RWPE1 (cell line): ENCODE data around the gene ANKRD33B.

Experiments
- CTCF ChIA-PET: fragments of 350-600 bp; sonication (Branson Sonifier 250); formaldehyde crosslinking; extraction: SDS; loops from one replicate; lab custom pipeline; 2021; lab: Yijun Ruan, JAX
- POLR2A ChIA-PET: fragments of 400-600 bp; formaldehyde crosslinking; extraction: SDS; loops from one replicate; lab custom pipeline; 2020; ENCODE audit warnings: antibody characterized with exemption; ENCODE audit not compliant: low non-redundant PET; lab: Yijun Ruan, JAX
- DNase-seq: peaks from one replicate; pipeline ENCODE4 v3.0.0; 2012; ENCODE audit warnings: low spot score
- H3K27ac ChIP-seq: fragments of 450-650 bp; 2 replicates; pipeline ENCODE4 v1.5.1; 2017
- CTCF ChIP-seq: fragments of 450-650 bp; conservative IDR thresholded peaks from 2 replicates; pipeline ENCODE4 v1.5.1; 2017; ENCODE audit warnings: low read depth, mild to moderate bottlenecking

The ANKRD33B gene

GRCh38 chr5:10667431-10668057, 103.7 kb downstream of the ANKRD33B start:
- ChIA-PET POLR2A (no interaction called here), CTCF (no interaction called here)
- no peak for TF ChIP-seq CTCF
- no peak for DNase-seq
- H3K27ac ChIP-seq = no peak overlapping the region

- no peak for TF ChIP-seq CTCF
- H3K27ac ChIP-seq = no peak overlapping the region
- ChIA-PET POLR2A (no interaction called here), CTCF (no interaction called here)
- no peak for DNase-seq
These were observed 104.8 kb downstream of the ANKRD33B start for GRCh38 chr5:10668697-10669096.

GRCh38 chr5:10669983-10670382, 106.1 kb downstream of the ANKRD33B start:
- no peak for DNase-seq
- no peak overlapping the region for H3K27ac ChIP-seq
- no peak for TF ChIP-seq CTCF
- CTCF ChIA-PET = no interaction called here
- POLR2A ChIA-PET = no interaction called here

DNA sequence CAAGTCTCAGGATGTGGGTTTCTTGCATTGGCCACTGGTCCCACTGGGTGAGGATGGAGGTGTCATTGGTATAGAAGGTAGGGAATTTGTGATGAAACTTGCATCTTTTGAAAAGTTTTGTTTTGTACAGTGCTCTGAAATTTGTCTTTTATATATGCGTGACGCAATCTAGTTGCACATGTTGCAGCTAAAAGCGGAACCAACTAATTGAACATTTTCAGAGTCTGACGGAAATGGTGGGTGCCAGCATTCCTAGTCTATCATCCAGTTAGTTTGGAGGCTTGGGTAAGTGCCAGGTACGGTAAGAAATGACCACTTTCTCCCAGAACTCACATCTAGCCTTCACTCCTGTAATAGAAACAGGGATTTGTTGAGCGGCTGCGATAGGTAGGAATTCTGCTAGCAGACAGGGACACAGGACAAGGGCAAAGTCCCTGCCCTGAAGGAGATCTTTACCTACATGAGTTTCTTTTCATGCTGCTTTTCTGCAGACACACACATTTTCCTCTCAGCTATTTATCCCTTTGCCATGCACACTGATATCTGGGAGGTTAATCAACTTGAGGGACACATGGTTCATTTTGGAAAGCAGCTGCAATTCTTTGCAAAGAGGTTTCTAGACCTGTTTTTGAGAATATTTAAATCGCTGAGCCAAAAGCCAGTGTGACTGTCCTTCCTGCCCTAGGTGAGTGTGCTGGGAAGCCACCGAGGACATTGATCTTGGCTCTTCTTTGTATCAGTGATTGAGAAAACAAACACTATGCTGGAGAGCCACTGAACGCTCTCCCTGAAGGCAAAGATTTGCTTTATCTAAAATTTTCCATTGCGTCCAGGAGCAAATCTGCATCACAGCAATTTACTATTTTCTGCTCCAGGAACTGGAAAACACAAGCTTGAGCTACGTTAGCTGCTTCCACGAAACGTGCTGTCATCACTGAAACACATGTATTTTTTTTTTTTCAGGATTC, 107.5 kb downstream of the ANKRD33B start:
- no peak overlapping the region for H3K27ac ChIP-seq
- no peak for DNase-seq
- ChIA-PET CTCF (no interaction called here), POLR2A (no interaction called here)
- TF ChIP-seq CTCF = no peak

DNA sequence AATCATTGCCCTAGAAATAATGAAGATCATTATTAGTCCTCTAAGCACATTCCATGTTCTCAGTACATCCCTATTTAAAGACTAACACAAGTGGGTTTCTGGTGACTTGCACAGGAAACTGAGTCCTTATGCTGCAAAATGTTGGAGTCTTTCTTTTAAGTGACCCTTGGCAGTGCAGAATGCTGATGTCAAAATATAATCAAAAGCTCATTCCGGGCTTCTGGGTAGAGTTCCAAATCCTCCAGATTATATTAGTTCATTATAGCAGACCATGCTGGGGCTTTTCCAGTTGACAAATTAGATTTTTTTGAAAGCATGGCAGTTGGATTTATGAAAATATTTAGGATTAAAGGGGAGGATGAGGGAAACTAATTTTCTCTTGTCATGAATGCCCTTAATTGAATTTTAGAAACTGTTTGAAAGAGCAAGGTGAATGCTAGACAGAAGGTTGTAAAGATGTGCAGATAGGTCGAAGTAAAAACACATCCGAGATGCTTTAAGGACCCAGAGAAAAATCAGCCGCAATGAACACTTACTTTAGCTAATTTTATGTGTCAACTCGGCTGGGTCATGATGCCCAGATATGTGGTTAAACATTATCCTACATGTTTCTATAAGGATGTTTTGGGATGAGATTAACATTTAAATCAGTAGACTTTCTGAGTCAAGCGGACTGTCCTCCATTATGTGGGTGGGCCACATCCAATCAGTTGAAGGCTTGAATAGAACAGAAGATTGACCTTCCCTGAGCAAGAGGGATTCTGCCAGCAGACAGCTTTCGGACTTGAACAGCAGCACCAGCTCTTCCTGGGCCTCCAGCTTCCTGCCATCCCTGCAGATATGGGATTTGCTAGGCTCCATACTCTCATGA, 108.5 kb downstream of the ANKRD33B start:
- no peak for DNase-seq
- no peak for TF ChIP-seq CTCF
- no peak overlapping the region for H3K27ac ChIP-seq
- ChIA-PET POLR2A (no interaction called here), CTCF (no interaction called here)

- no peak for DNase-seq
- ChIA-PET CTCF (no interaction called here), POLR2A (no interaction called here)
- no peak for TF ChIP-seq CTCF
- H3K27ac ChIP-seq = no peak overlapping the region
These were observed 109.1 kb downstream of the ANKRD33B start for GRCh38 chr5:10673017-10673389.
